HG03565 (cell line): Measurements from ENCODE around the gene SPSB2.

Experiments
- ATAC-seq: cut with Tn5 transposase; IDR thresholded peaks from one replicate; pipeline ENCODE4 v1.9.1; 2021; ENCODE audit warnings: mild to moderate bottlenecking, moderate library complexity; ENCODE audit not compliant: unreplicated experiment

The SPSB2 gene

GRCh38 chr12:6834873-6835272 is 38.2 kb downstream of the SPSB2 start:
- ATAC-seq, result no peak

DNA sequence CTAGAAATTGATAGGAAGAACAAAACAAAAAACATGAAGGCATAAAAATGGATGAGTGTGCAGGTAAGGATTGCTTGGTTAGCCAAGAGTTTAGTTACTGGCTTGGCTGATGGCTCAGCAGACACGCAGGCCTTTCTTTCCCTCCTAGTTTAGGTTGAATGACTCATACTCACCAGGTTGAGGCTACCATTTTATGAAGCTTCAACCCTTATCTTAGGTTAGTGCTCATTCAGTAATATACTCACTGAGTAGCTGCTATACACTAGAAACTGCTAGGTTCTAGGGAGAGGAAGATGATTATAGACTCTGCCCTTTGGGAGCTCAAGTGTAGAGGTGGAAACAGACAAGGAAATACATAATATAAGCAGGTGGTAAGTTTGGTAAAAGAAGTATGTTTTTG is 38.8 kb downstream of the SPSB2 start:
- no peak for ATAC-seq

DNA sequence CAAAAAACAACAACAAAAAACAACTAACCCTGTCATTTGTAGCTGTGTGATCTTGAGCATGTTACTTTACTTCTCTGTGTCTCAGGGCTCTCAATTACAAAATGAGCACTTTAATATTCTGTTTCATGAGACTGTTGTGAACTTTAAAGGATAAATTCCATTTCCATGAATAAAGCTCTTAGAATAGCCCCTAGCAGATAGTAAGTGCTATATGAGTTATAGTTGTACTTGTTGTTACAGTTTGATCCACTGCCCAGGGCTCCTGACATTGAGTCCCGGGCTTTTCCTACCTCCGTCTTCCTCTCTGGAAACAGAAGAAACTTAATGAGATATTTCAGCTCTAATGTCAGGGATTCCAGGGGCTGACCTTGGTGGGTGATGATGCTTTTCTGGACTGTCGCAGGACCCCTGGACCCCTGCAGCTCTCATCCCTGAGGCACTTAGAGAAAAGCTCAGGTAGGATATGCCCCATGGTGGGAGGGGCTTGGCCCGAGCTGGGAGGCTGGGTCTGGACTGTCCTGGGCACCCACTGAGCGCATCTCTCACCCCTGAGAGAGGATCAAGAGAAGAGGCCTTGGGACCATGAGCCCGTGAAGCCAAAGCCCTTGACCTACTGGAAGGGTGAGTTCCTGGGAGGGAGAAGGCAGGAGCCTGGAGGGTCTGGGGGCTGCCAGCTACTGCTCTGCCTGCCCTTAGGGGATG is 39.8 kb downstream of the SPSB2 start:
- ATAC-seq, result no peak

- ATAC-seq, result no peak
Observed at GRCh38 chr12:6832125-6832524, 41.0 kb downstream of the SPSB2 start.

DNA sequence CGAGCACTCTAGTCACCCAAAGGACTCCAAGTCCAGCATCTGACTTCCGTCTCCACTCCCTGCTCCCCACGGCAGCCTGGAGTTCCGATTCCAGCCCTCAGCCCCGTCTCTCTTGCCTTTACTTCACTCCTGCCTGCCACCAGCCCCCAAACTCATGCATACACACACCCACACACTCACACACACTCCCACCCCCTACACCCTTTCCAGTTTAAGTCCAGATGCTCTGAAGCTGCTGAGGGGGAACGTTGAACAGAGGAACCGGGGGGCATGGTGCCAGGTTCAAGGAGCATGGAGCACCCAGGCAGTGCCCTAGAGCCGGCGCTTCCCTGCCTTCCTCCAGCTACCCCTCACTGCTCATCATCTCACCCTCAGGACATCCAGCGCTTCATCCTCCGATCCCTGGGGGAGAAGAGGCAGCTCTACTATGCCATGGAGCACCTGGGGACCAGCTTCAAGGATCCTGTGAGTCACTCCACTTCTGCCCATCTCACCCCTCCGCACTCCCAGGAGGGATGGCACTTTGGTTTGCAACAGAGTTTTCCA is 41.6 kb downstream of the SPSB2 start:
- no peak for ATAC-seq

DNA sequence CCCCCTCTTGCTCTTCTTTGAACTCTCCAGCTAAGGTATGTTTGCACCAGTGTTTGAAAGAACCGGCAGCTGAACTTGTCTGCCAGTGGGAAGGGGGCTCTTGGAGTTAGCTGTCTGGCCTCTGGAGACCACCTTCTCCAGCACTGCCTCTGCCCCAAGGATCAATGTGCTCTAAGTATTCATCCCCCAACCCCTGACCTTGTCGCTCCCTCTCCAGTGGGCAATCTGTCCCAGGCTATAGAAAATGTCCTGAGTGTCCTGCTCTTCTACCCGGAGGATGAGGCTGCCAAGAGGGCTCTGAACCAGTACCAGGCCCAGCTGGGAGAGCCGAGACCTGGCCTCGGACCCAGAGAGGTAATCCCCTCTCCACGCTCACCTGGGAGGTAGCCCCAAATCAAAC is 42.1 kb downstream of the SPSB2 start:
- ATAC-seq, result no peak

DNA sequence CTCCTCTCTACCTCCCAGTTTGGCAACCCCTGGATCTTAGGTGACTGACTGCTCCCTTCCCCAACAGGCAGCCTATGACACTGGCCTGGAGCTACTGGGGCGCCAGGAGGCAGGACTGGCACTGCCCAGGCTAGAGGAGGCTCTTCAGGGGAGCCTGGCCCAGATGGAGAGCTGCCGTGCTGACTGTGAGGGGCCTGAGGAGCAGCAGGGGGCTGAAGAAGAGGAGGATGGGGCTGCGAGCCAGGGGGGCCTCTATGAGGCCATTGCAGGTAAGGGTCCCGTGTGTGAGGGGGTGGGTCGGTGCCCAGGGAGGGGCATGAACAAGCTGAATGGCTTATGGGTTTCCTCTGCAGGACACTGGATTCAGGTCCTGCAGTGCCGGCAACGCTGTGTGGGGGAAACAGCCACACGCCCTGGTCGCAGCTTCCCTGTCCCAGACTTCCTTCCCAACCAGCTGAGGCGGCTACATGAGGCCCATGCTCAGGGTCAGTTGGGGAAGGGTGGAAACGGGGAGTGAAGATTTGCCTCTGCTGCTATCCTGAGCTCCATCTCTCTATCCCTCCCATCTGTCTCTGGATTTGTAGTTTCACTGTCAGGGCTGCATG is 42.7 kb downstream of the SPSB2 start:
- no peak for ATAC-seq

GRCh38 chr12:6829536-6830220 is 43.4 kb downstream of the SPSB2 start:
- no peak for ATAC-seq

GRCh38 chr12:6828781-6829535 is 44.1 kb downstream of the SPSB2 start:
- ATAC-seq, result no peak

DNA sequence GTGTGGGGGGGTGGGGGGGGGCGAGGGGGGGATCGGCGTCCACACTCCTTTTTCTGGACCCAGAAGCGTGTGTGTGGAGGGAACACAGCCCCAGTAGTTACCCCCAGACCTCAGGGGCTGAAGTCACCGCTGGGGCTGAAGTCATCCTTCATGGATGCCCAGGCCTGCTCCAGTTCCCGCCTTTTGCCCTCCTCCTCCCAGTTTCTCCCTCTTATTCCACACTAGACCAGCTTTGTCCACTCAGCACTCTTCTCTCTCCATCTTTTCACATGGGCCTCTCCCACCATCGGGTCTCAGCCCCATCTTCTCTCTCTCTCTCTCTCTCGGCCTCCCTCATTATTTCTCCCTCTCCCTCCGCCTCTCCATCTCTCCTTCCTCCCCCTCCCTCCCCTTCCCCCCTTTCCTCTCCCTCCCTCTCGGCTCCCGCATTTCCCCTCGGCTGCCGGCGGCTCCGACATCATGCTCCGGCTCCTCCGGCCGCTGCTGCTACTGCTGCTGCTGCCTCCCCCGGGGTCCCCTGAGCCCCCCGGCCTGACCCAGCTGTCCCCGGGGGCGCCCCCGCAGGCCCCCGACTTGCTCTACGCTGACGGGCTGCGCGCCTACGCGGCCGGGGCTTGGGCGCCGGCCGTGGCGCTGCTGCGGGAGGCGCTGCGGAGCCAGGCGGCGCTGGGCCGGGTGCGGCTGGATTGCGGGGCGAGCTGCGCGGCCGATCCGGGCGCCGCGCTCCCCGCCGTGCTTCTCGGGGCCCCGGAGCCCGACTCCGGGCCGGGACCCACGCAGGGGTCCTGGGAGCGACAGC is 44.9 kb downstream of the SPSB2 start, which contains the start of gene P3H3:
Gene P3H3, plus strand, starts transcription at position 426 of the 799 bp plus-strand sequence. Its CDS starts 34 bp downstream, at position 460.
- ATAC-seq, result no peak

GRCh38 chr12:6827437-6827911 is 45.6 kb downstream of the SPSB2 start:
- no peak for ATAC-seq

DNA sequence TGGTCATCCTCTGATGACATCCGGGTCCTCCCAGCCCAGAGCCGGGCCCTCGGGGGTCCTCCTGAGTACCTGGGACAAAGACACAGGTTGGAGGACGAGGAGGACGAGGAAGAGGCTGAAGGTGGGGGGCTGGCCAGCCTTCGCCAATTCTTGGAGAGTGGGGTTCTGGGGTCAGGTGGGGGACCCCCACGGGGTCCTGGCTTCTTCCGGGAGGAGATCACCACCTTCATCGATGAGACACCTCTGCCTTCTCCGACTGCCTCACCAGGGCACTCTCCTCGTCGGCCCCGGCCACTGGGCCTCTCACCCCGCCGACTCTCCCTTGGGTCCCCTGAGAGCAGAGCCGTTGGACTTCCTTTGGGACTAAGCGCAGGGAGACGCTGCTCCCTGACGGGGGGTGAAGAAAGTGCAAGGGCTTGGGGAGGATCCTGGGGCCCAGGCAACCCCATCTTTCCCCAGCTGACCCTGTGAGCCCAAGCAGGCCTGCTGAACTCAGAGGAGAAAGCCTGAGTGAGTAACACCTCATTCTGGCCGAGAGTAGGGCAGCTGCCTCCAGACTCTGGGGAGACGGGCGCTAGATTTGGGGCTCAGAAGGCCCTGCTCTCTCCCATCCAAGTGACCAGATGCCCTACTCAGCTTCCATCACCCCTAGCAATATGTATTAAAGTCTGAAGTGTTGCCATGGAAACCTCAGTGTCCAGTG is 46.2 kb downstream of the SPSB2 start:
- no peak for ATAC-seq

DNA sequence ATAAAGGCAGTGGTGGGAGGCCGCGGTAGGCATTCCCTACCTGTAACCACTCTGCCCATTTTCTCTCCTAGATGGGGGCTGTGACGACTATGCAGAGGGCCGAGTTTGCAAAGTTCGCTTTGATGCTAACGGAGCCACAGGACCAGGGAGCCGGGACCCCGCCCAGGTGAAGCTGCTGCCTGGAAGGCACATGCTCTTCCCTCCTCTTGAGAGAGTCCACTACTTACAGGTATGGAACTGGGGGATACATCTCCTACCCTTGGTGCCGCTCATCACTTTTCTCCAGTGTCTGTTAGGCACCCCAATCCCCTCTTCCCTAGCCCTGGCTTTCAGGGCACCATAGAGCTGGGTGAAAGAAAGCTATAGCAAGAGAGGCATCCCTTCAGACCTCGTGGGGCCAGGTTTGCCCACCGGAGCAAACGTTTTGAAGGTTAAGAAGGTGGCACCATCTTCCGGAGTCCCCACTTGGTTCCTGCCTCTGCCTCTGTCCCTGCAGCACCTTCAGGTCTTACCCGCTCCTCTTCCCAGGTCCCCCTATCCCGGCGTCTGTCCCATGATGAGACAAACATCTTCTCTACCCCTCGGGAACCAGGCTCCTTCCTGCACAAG is 46.9 kb downstream of the SPSB2 start:
- ATAC-seq, result no peak

- no peak for ATAC-seq
Observed at GRCh38 chr12:6825398-6826124, 47.5 kb downstream of the SPSB2 start.

- no peak for ATAC-seq
Observed at GRCh38 chr12:6824901-6825381, 48.2 kb downstream of the SPSB2 start.

- ATAC-seq, result no peak
Observed at GRCh38 chr12:6824085-6824775, 48.9 kb downstream of the SPSB2 start.

DNA sequence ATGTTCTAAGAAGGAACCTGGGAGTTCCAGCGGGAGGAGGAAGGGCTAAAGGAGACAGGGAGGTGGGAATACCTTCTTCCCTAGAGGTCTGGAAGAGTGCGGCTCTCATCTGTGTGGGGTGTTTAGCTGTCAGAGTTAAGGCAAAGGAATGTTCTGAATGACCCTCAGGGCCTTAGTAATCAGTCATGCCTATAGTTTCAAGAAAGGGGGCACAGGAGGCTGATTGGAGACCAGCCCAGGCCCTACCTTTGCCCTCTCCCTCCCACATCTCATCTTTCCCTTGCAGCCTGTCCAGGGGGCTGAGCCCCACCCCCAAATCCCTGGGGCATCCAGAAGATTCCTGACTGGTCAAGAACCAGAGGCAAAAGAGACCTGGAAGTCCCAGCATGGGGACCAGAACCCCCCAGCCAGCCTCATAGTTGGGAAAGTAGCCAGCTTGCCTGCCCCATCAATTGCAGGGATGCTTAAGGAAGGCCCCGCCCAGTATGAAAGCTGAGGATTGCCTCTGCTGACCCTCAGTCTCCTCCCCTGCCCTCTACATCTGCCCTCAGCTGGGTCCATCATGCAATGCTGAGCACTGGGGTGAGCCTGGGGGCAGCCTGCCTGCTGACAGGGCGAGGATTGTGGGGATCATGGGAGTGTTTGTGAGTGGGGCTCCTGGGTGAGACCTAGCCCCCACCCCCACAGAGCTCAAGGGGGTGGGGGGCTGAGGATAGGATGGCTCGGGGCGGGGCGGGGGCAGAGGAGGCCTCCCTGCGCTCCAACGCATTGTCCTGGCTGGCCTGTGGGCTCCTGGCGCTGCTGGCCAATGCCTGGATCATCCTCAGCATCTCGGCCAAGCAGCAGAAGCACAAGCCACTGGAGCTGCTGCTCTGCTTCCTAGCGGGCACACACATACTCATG is 49.7 kb downstream of the SPSB2 start:
- no peak for ATAC-seq
